Measurements from ENCODE around the gene RALGAPA1.

RALGAPA1 gene

DNA sequence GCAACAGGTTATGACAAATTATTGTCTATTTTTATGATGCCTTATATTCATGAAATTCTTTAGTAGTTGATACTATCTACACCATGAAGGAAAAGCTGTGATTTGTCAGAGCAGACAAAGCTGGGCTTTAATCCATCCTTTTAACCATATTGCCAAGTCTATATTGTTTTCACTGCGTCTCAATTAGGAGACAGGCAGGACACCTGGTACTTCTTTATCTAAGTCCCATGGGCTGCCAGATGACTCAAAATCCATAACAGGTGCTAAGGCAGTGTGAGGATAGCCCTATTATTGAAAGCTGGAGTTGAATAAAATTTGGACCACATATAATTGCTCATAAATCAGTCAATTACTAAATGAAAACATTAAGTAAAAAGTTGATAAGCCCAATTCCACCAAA lies 252.5 kb downstream of the RALGAPA1 start:
- Histone ChIP-seq H3K9me3 (ENCODE audit: insufficient read depth, low read length) (no peaks in the 10 kb centered on the region), H3K27me3 (ENCODE audit: low read depth, low read length) (no peaks in the 10 kb centered on the region), H4K20me1 (ENCODE audit: insufficient read depth, low read length) (no peaks in the 10 kb centered on the region), H3K9ac (ENCODE audit: low read length) (no peak overlapping the region), H3K27ac (ENCODE audit: low read length) (no peak overlapping the region), H3K4me3 (ENCODE audit: low read length) (no peak overlapping the region), H2AFZ (ENCODE audit: low read depth, low read length) (no peak overlapping the region), H3K4me1 (ENCODE audit: low read length) (no peaks in the 10 kb centered on the region), H3K79me2 (ENCODE audit: low read length) (no peaks in the 10 kb centered on the region), H3K36me3 (replicated peaks; ENCODE audit: low read depth, low read length) (no peaks in the 10 kb centered on the region), H3K4me2 (ENCODE audit: low read length) (no peak overlapping the region)
- TF ChIP-seq EZH2phosphoT487 (IDR thresholded peaks at IDR 0.05; ENCODE audit: low read depth), result no peak
- TF ChIP-seq, protein P1, sequence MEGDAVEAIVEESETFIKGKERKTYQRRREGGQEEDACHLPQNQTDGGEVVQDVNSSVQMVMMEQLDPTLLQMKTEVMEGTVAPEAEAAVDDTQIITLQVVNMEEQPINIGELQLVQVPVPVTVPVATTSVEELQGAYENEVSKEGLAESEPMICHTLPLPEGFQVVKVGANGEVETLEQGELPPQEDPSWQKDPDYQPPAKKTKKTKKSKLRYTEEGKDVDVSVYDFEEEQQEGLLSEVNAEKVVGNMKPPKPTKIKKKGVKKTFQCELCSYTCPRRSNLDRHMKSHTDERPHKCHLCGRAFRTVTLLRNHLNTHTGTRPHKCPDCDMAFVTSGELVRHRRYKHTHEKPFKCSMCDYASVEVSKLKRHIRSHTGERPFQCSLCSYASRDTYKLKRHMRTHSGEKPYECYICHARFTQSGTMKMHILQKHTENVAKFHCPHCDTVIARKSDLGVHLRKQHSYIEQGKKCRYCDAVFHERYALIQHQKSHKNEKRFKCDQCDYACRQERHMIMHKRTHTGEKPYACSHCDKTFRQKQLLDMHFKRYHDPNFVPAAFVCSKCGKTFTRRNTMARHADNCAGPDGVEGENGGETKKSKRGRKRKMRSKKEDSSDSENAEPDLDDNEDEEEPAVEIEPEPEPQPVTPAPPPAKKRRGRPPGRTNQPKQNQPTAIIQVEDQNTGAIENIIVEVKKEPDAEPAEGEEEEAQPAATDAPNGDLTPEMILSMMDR (IDR thresholded peaks at IDR 0.05; ENCODE audit: low read depth, low read length), result no peak

DNA sequence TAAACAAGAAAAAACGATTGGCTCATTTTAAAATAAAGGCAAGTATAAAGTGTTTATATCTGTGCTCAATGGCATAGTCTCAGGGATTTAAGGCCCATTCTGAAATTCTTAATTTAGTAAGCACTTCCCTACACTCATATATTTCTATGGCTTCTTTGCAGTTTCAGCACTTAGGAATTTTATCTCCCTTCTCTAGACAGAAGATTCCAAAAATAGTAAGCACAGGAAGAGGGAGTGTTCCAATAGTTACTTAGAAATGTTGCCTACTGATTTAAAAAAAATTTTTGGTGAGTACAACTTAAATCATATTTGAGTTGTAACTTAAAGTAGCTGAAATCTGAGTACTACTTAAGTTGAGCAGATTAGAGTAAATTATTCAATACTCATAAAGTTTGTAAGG lies 255.3 kb downstream of the RALGAPA1 start:
- H3K79me2 ChIP-seq (ENCODE audit: low read length), result no peaks in the 10 kb centered on the region
- no peak overlapping the region for H3K9ac ChIP-seq (ENCODE audit: low read length)
- H3K4me3 ChIP-seq (ENCODE audit: low read length), result no peak overlapping the region
- H3K4me1 ChIP-seq (ENCODE audit: low read length), result no peaks in the 10 kb centered on the region
- H3K9me3 ChIP-seq (ENCODE audit: insufficient read depth, low read length), result no peaks in the 10 kb centered on the region
- H3K36me3 ChIP-seq (replicated peaks; ENCODE audit: low read depth, low read length), result no peaks in the 10 kb centered on the region
- H3K4me2 ChIP-seq (ENCODE audit: low read length), result no peak overlapping the region
- no peak overlapping the region for H3K27ac ChIP-seq (ENCODE audit: low read length)
- TF ChIP-seq EZH2phosphoT487 (IDR thresholded peaks at IDR 0.05; ENCODE audit: low read depth), result no peak
- TF ChIP-seq, protein P1 (IDR thresholded peaks at IDR 0.05; ENCODE audit: low read depth, low read length), result no peak
- H3K27me3 ChIP-seq (ENCODE audit: low read depth, low read length), result no peaks in the 10 kb centered on the region
- no peak overlapping the region for H2AFZ ChIP-seq (ENCODE audit: low read depth, low read length)
- H4K20me1 ChIP-seq (ENCODE audit: insufficient read depth, low read length), result no peaks in the 10 kb centered on the region

- H3K4me1 ChIP-seq (ENCODE audit: low read length), result peaks cover 7% of the 10 kb centered on the region
- H3K9me3 ChIP-seq (ENCODE audit: insufficient read depth, low read length), result no peaks in the 10 kb centered on the region
- H3K9ac ChIP-seq (ENCODE audit: low read length), result no peak overlapping the region
- H3K27me3 ChIP-seq (ENCODE audit: low read depth, low read length), result no peaks in the 10 kb centered on the region
- H3K79me2 ChIP-seq (ENCODE audit: low read length), result no peaks in the 10 kb centered on the region
- H3K4me2 ChIP-seq (ENCODE audit: low read length), result no peak overlapping the region
- H4K20me1 ChIP-seq (ENCODE audit: insufficient read depth, low read length), result no peaks in the 10 kb centered on the region
- H3K36me3 ChIP-seq (replicated peaks; ENCODE audit: low read depth, low read length), result no peaks in the 10 kb centered on the region
- H3K4me3 ChIP-seq (ENCODE audit: low read length), result no peak overlapping the region
- H3K27ac ChIP-seq (ENCODE audit: low read length), result no peak overlapping the region
- no peak overlapping the region for H2AFZ ChIP-seq (ENCODE audit: low read depth, low read length)
- TF ChIP-seq, protein P1 (IDR thresholded peaks at IDR 0.05; ENCODE audit: low read depth, low read length), result no peak
These were observed 258.0 kb downstream of the RALGAPA1 start for GRCh38 chr14:35551081-35551480.

DNA sequence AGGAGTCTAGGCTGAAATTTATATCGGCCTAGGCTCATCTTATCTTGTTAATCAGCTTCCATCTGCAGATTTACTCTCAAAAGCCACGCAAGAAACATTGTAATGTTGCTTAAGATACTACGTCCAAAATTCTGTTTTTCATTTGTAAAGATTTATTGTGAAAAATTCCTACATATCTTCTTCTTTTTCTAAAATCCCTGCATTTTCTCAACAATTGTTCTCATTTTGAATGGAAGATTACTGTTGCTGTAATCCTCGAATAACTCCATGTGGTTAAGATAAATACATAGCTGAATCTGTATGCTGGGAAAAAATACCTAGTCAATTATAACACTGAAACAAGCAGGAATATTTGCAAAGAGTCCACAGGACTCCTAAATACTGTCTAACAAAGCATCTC lies 259.5 kb downstream of the RALGAPA1 start:
- TF ChIP-seq, protein P1 (IDR thresholded peaks at IDR 0.05; ENCODE audit: low read depth, low read length), result no peak
- no peak for TF ChIP-seq EZH2phosphoT487 (IDR thresholded peaks at IDR 0.05; ENCODE audit: low read depth)
- no peaks in the 10 kb centered on the region for H4K20me1 ChIP-seq (ENCODE audit: insufficient read depth, low read length)
- no peaks in the 10 kb centered on the region for H3K9me3 ChIP-seq (ENCODE audit: insufficient read depth, low read length)
- H3K4me2 ChIP-seq (ENCODE audit: low read length), result no peak overlapping the region
- H3K36me3 ChIP-seq (replicated peaks; ENCODE audit: low read depth, low read length), result no peaks in the 10 kb centered on the region
- H2AFZ ChIP-seq (ENCODE audit: low read depth, low read length), result no peak overlapping the region
- no peaks in the 10 kb centered on the region for H3K27me3 ChIP-seq (ENCODE audit: low read depth, low read length)
- H3K4me1 ChIP-seq (ENCODE audit: low read length), result peaks cover 7% of the 10 kb centered on the region
- H3K9ac ChIP-seq (ENCODE audit: low read length), result no peak overlapping the region
- H3K4me3 ChIP-seq (ENCODE audit: low read length), result no peak overlapping the region
- no peak overlapping the region for H3K27ac ChIP-seq (ENCODE audit: low read length)
- no peaks in the 10 kb centered on the region for H3K79me2 ChIP-seq (ENCODE audit: low read length)
